IMR-90 (cell line): ENCODE measurements around the gene PSEN2. TPM values are rescaled to one million over a fixed set of nuclear protein-coding genes. Genes with fewer than 3 reads are reported as not detected.

ENCODE experiments used
- ATAC-seq: fragments of 200-7000 bp; cut with Tn5 transposase; 2 replicates; pipeline ENCODE4 v1.9.1; 2020; ENCODE audit warnings: low read depth, mild to moderate bottlenecking, moderate library complexity
- BruUV-seq: library from RNA; stranded (reverse); fragments of 400-500 nt; replicated peaks from 2 replicates; lab custom pipeline; 2021; lab: Mats Ljungman, UMichigan
- CTCF ChIA-PET: fragments of 300-600 bp; formaldehyde crosslinking; extraction: SDS; loops from one replicate; lab custom pipeline; 2021; ENCODE audit warnings: antibody characterized with exemption; lab: Yijun Ruan, JAX
- POLR2A ChIA-PET: fragments of 300-600 bp; sonication (Branson Sonifier 250); formaldehyde crosslinking; loops from one replicate; lab custom pipeline; 2022; ENCODE audit warnings: antibody characterized with exemption; ENCODE audit not compliant: unreplicated experiment; lab: Charles Lee
- DNase-seq: peaks from one replicate; pipeline ENCODE4 v3.0.0; 2013
- H2AFZ ChIP-seq: replicated peaks from 2 replicates; pipeline ENCODE3; 2013; ENCODE audit warnings: low read length, mild to moderate bottlenecking; ENCODE audit not compliant: poor library complexity
- H2AK5ac ChIP-seq: 2 replicates; pipeline ENCODE4 v1.6.1; 2013; ENCODE audit warnings: low read depth, low read length, inconsistent platforms
- H2AK9ac ChIP-seq: replicated peaks from 2 replicates; pipeline ENCODE3; 2013; ENCODE audit warnings: mild to moderate bottlenecking, low read depth, low read length, moderate library complexity; ENCODE audit not compliant: poor library complexity
- H2BK120ac ChIP-seq: 2 replicates; pipeline ENCODE4 v1.6.1; 2013; ENCODE audit warnings: low read depth, low read length, inconsistent platforms
- H2BK15ac ChIP-seq: 3 replicates; pipeline ENCODE4 v1.6.1; 2013; ENCODE audit warnings: low read depth, low read length, inconsistent platforms
- H2BK20ac ChIP-seq: 2 replicates; pipeline ENCODE4 v1.6.1; 2013; ENCODE audit warnings: low read depth, mild to moderate bottlenecking, inconsistent platforms, low read length, moderate library complexity
- H2BK5ac ChIP-seq: 2 replicates; pipeline ENCODE4 v1.6.1; 2013; ENCODE audit warnings: mild to moderate bottlenecking, low read depth, low read length, inconsistent platforms; ENCODE audit not compliant: poor library complexity, severe bottlenecking
- H3K14ac ChIP-seq: replicated peaks from 2 replicates; pipeline ENCODE4 v1.6.1; 2013; ENCODE audit warnings: low read depth, low read length, inconsistent platforms
- H3K18ac ChIP-seq: 2 replicates; pipeline ENCODE4 v1.6.1; 2013; ENCODE audit warnings: low read depth, low read length, control low read depth
- H3K23ac ChIP-seq: 2 replicates; pipeline ENCODE4 v1.6.1; 2013; ENCODE audit warnings: low read depth, low read length, inconsistent platforms
- H3K27ac ChIP-seq: 2 replicates; pipeline ENCODE4 v1.5.1; 2013; ENCODE audit warnings: mild to moderate bottlenecking, control low read depth, low read length; ENCODE audit not compliant: insufficient read depth
- H3K27me3 ChIP-seq: 2 replicates; pipeline ENCODE4 v1.6.1; 2013; ENCODE audit warnings: low read length; ENCODE audit not compliant: control insufficient read depth, insufficient read depth
- H3K36me3 ChIP-seq: 2 replicates; pipeline ENCODE4 v1.6.1; 2013; ENCODE audit warnings: low read length, mixed read lengths; ENCODE audit not compliant: control insufficient read depth, insufficient read depth
- H3K4ac ChIP-seq: 2 replicates; pipeline ENCODE4 v1.6.1; 2013; ENCODE audit warnings: low read depth, low read length, inconsistent platforms
- H3K4me1 ChIP-seq: 2 replicates; pipeline ENCODE4 v1.6.1; 2013; ENCODE audit warnings: low read length, mixed read lengths; ENCODE audit not compliant: control insufficient read depth, insufficient read depth
- H3K4me2 ChIP-seq: 2 replicates; pipeline ENCODE4 v1.6.1; 2013; ENCODE audit warnings: low read depth, mild to moderate bottlenecking, control low read depth, low read length, moderate library complexity
- H3K4me3 ChIP-seq: 2 replicates; pipeline ENCODE4 v1.5.1; 2013; ENCODE audit warnings: low read depth, mild to moderate bottlenecking, control low read depth, low read length, moderate library complexity; ENCODE audit not compliant: insufficient read depth
- H3K56ac ChIP-seq: 2 replicates; pipeline ENCODE4 v1.6.1; 2013; ENCODE audit warnings: low read length, inconsistent platforms; ENCODE audit not compliant: insufficient read depth; ENCODE audit errors: extremely low read depth
- H3K79me1 ChIP-seq, 2 experiments: 2 replicates each; pipeline ENCODE4 v1.6.1; 2013; ENCODE audit warnings: low read length in 2 of 2, inconsistent platforms in 1 of 2, low read depth in 1 of 2
- H3K9ac ChIP-seq: 2 replicates; pipeline ENCODE4 v1.6.1; 2013; ENCODE audit warnings: low read depth, low read length, control low read depth
- H3K9me1 ChIP-seq: 2 replicates; pipeline ENCODE4 v1.6.1; 2013; ENCODE audit warnings: low read length, inconsistent platforms; ENCODE audit not compliant: insufficient read depth
- H3K9me3 ChIP-seq: 2 replicates; pipeline ENCODE4 v1.6.1; 2013; ENCODE audit warnings: low read length; ENCODE audit not compliant: control insufficient read depth, insufficient read depth
- H4K20me1 ChIP-seq: 2 replicates; pipeline ENCODE4 v1.6.1; 2013; ENCODE audit warnings: low read length, inconsistent platforms; ENCODE audit not compliant: insufficient read depth
- H4K5ac ChIP-seq: 2 replicates; pipeline ENCODE4 v1.6.1; 2013; ENCODE audit warnings: mild to moderate bottlenecking, low read depth, low read length, control low read depth
- H4K8ac ChIP-seq, 2 experiments: 2 replicates each; pipeline ENCODE4 v1.6.1; 2013; ENCODE audit warnings: low read depth in 2 of 2, low read length in 2 of 2, control low read depth in 1 of 2, inconsistent platforms in 1 of 2
- H4K91ac ChIP-seq: 2 replicates; pipeline ENCODE4 v1.6.1; 2013; ENCODE audit warnings: low read depth, low read length, inconsistent platforms; ENCODE audit not compliant: insufficient read depth
- BHLHE40 ChIP-seq: fragments of 150-350 bp; IDR thresholded peaks from 2 replicates; pipeline ENCODE4 v1.6.1; 2016; ENCODE audit warnings: mild to moderate bottlenecking, low read depth, low read length
- CEBPB ChIP-seq: IDR thresholded peaks from 2 replicates; pipeline ENCODE4 v1.6.1; 2012; ENCODE audit warnings: low read depth, low read length, improper control_type of control experiment
- CHD1 ChIP-seq: IDR thresholded peaks from 2 replicates; pipeline ENCODE4 v1.6.1; 2012; ENCODE audit warnings: low read depth, low read length, improper control_type of control experiment
- ELK1 ChIP-seq: fragments of 150-350 bp; IDR thresholded peaks from 2 replicates; pipeline ENCODE4 v1.6.1; 2016; ENCODE audit warnings: low read depth, mild to moderate bottlenecking, low read length, moderate library complexity, borderline replicate concordance
- FOS ChIP-seq: fragments of 150-350 bp; IDR thresholded peaks from 2 replicates; pipeline ENCODE4 v1.6.1; 2016; ENCODE audit warnings: low read depth, low read length
- MAFK ChIP-seq: IDR thresholded peaks from 2 replicates; pipeline ENCODE4 v1.6.1; 2012; ENCODE audit warnings: low read depth, low read length, improper control_type of control experiment
- MAZ ChIP-seq: IDR thresholded peaks from 2 replicates; pipeline ENCODE4 v1.6.1; 2012; ENCODE audit warnings: low read depth, mild to moderate bottlenecking, low read length, improper control_type of control experiment, moderate library complexity, borderline replicate concordance
- MXI1 ChIP-seq: IDR thresholded peaks from 2 replicates; pipeline ENCODE4 v1.6.1; 2012; ENCODE audit warnings: low read depth, mild to moderate bottlenecking, low read length, moderate library complexity, borderline replicate concordance
- NFE2L2 ChIP-seq: fragments of 150-350 bp; IDR thresholded peaks from 2 replicates; pipeline ENCODE4 v1.6.1; 2016; ENCODE audit warnings: low read depth, mild to moderate bottlenecking, low read length
- POLR2A ChIP-seq: IDR thresholded peaks from 2 replicates; pipeline ENCODE4 v1.6.1; 2012; ENCODE audit warnings: mild to moderate bottlenecking, low read depth, low read length
- RAD21 ChIP-seq: IDR thresholded peaks from 2 replicates; pipeline ENCODE4 v1.6.1; 2012; ENCODE audit warnings: low read length, improper control_type of control experiment
- RCOR1 ChIP-seq: IDR thresholded peaks from 2 replicates; pipeline ENCODE4 v1.6.1; 2012; ENCODE audit warnings: mild to moderate bottlenecking, low read length, improper control_type of control experiment; ENCODE audit not compliant: insufficient replicate concordance
- RFX5 ChIP-seq: IDR thresholded peaks from 2 replicates; pipeline ENCODE4 v1.8.0; 2012; ENCODE audit warnings: low read depth, mild to moderate bottlenecking, low read length, moderate library complexity
- SMC3 ChIP-seq: fragments of 150-350 bp; IDR thresholded peaks from 2 replicates; pipeline ENCODE4 v1.6.1; 2016; ENCODE audit warnings: low read depth, mild to moderate bottlenecking, antibody characterized with exemption, low read length, moderate library complexity
- USF2 ChIP-seq: fragments of 150-350 bp; IDR thresholded peaks from 2 replicates; pipeline ENCODE4 v1.6.1; 2017; ENCODE audit warnings: mild to moderate bottlenecking, antibody characterized with exemption, low read length, low read depth
- WGBS, 2 experiments: methylation state at CpG; one replicate each; pipeline versions ENCODE4 v1.1.5 to v1.1.7; 2013; ENCODE audit warnings: missing lambda C conversion rate in 2 of 2; ENCODE audit not compliant: insufficient read length in 1 of 2; ENCODE audit errors: extremely low coverage in 2 of 2; 5-methylcytosine and 5-hydroxymethylcytosine counted together
- dilution Hi-C: fragments of 300-500 bp; cut with HindIII; formaldehyde crosslinking; loops from one replicate; pipeline ENCODE4 v1.14.3; 2018; ENCODE audit warnings: low sequenced_read_pairs; ENCODE audit not compliant: unreplicated experiment
- in situ Hi-C: fragments of 300-500 bp; cut with MboI; formaldehyde crosslinking; loops from 3 replicates; pipeline ENCODE4 v1.14.3; 2019; ENCODE audit warnings: low sequenced_read_pairs, inconsistent platforms, mixed read lengths
- intact Hi-C: fragments of 100-400 bp; cut with micrococcal nuclease; formaldehyde crosslinking; loops from 2 replicates; pipeline ENCODE4 v1.10.0; 2022
- polyA plus RNA-seq, 3 experiments: library from polyadenylated mRNA; depleted of rRNA; stranded (reverse); fragments of >200 nt; gene quantifications; 2 replicates each; pipeline ENCODE4 v1.2.3, GENCODE V29; 2012; ENCODE audit warnings: low replicate concordance in 1 of 3
- total RNA-seq: library from RNA; depleted of rRNA; stranded (reverse); fragments of >200 nt; gene quantifications from 2 replicates; pipeline ENCODE4 v1.2.3, GENCODE V29; 2012
- TF ChIP-seq, protein P1 (sequence below): conservative IDR thresholded peaks from 2 replicates; pipeline ENCODE4 v1.5.1; 2012; ENCODE audit warnings: mild to moderate bottlenecking, low read depth, low read length, improper control_type of control experiment

The PSEN2 gene
- total and polyA plus RNA-seq, 2 of the 4 experiments (the other 2 are of a cell fraction): 15.0 to 24.4 TPM

DNA sequence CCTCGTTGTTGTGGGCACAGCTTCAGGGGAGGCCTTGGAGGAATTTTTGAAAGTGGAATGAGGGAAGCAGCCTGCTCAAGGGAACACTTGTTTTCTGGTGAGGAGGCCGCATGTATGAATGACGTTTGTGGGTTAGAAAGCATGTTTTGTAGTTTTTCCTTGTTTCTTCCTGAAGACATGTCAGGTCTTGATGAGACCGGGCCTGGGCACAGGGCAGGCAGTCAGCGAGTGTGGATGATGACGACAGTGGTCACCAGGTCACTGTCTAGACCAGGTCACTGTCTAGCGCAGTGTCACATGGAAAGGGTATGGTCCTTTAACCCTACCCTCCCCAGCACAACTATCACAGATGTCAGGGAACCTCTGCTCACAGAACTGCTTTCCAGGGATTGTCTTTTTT is 7.3 kb downstream of the PSEN2 start:
- peaks cover 0 to 18% of the 10 kb centered on the region in 2 experiments; a peak in 3 of 4 replicates for H3K79me1 ChIP-seq
- CTCF ChIA-PET: no interaction called here
- no peak overlapping the region for H2BK120ac ChIP-seq
- no peak overlapping the region for H3K4me3 ChIP-seq
- H2AK9ac ChIP-seq: no peak overlapping the region
- H3K27me3 ChIP-seq: no peaks in the 10 kb centered on the region
- peaks cover 8% of the 10 kb centered on the region for H3K4me1 ChIP-seq
- intact Hi-C loops (no loop called here), dilution Hi-C loops (no loop called here), in situ Hi-C loops (no loop called here)
- H3K27ac ChIP-seq: no peak overlapping the region
- no peak overlapping the region for H3K56ac ChIP-seq
- no peak overlapping the region for H3K9ac ChIP-seq
- BruUV-seq: no TSS peak
- DNase-seq (no peak), ATAC-seq (no peak)
- no peak overlapping the region for H2BK15ac ChIP-seq
- POLR2A ChIA-PET: no interaction called here
- no peak overlapping the region for H3K14ac ChIP-seq
- no peak overlapping the region for H2BK20ac ChIP-seq
- no peak overlapping the region for H3K18ac ChIP-seq
- H2BK5ac ChIP-seq: no peak overlapping the region
- H3K23ac ChIP-seq: no peak overlapping the region
- H4K5ac ChIP-seq: no peak overlapping the region
- no peak for TF ChIP-seq NFE2L2
- TF ChIP-seq, protein P1, sequence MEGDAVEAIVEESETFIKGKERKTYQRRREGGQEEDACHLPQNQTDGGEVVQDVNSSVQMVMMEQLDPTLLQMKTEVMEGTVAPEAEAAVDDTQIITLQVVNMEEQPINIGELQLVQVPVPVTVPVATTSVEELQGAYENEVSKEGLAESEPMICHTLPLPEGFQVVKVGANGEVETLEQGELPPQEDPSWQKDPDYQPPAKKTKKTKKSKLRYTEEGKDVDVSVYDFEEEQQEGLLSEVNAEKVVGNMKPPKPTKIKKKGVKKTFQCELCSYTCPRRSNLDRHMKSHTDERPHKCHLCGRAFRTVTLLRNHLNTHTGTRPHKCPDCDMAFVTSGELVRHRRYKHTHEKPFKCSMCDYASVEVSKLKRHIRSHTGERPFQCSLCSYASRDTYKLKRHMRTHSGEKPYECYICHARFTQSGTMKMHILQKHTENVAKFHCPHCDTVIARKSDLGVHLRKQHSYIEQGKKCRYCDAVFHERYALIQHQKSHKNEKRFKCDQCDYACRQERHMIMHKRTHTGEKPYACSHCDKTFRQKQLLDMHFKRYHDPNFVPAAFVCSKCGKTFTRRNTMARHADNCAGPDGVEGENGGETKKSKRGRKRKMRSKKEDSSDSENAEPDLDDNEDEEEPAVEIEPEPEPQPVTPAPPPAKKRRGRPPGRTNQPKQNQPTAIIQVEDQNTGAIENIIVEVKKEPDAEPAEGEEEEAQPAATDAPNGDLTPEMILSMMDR: no peak
- no peak for TF ChIP-seq RAD21
- TF ChIP-seq ELK1: no peak
- TF ChIP-seq USF2: no peak
- TF ChIP-seq CEBPB: no peak
- TF ChIP-seq MAZ: no peak
- no peak for TF ChIP-seq RFX5
- TF ChIP-seq FOS: no peak
- TF ChIP-seq BHLHE40: no peak
- no peak for TF ChIP-seq MXI1
- TF ChIP-seq CHD1: no peak
- no peak for TF ChIP-seq SMC3
- TF ChIP-seq RCOR1: no peak
- no peak for TF ChIP-seq MAFK
- no peak for TF ChIP-seq POLR2A
- WGBS, 2 experiments: 80% methylated on average over 2 of the region's 7 CpGs; no CpG with 5 or more reads in 1 of the 2 experiments
- no peak overlapping the region for H3K4ac ChIP-seq
- H4K8ac ChIP-seq: no peak overlapping the region
- H2AK5ac ChIP-seq: no peak overlapping the region
- H3K9me3 ChIP-seq: no peaks in the 10 kb centered on the region
- H3K9me1 ChIP-seq: peaks cover 13% of the 10 kb centered on the region; the same call in 1 of the 2 replicates
- H3K4me2 ChIP-seq: no peak overlapping the region
- H4K20me1 ChIP-seq: no peaks in the 10 kb centered on the region
- H2AFZ ChIP-seq: no peak overlapping the region
- peaks cover 3% of the 10 kb centered on the region; the same call in 1 of the 2 replicates for H3K36me3 ChIP-seq
- no peak overlapping the region for H4K91ac ChIP-seq
